Immature natural killer cell (primary cell): Measurements from ENCODE around the gene SLC19A1. TPM values are rescaled to one million over a fixed set of nuclear protein-coding genes. Genes with fewer than 3 reads are reported as not detected.

ENCODE experiments used
- polyA plus RNA-seq, 3 donors: library from polyadenylated mRNA; unstranded; fragments of 300-500 nt; fragmentation: Illumina TruSeq; gene quantifications; one replicate each; pipeline ENCODE4 v1.2.3, GENCODE V29; 2021

The SLC19A1 gene
- polyA plus RNA-seq, 3 donors from 2014 or later: 0.84 to 7.1 (median 1.7) TPM

Other genes starting within 250 kb of the SLC19A1 start
- 1 to 10 TPM in 1 of 3 donors, under 1 TPM in 2; 0.30 to 1.8 (median 0.46) TPM for gene COL18A1, start 137.3 kb downstream of the SLC19A1 start, polyA plus RNA-seq
- under 1 TPM in 2 of 3 donors, not detected in 1; 0.27 to 0.71 TPM for gene PCBP3, start 101.3 kb upstream of the SLC19A1 start, polyA plus RNA-seq